ENCODE data around the gene RBM10. TPM values are rescaled to one million over a fixed set of nuclear protein-coding genes. Genes with fewer than 3 reads are reported as not detected.

Gene RBM10
- total and polyA plus RNA-seq, 2 donors (not counting 1 experiment from before 2014, with no cell fraction given) = 14.9 to 50.0 TPM

GRCh38 chrX:47158781-47159180, 13.8 kb downstream of the RBM10 start:
- TF ChIP-seq, protein P1, sequence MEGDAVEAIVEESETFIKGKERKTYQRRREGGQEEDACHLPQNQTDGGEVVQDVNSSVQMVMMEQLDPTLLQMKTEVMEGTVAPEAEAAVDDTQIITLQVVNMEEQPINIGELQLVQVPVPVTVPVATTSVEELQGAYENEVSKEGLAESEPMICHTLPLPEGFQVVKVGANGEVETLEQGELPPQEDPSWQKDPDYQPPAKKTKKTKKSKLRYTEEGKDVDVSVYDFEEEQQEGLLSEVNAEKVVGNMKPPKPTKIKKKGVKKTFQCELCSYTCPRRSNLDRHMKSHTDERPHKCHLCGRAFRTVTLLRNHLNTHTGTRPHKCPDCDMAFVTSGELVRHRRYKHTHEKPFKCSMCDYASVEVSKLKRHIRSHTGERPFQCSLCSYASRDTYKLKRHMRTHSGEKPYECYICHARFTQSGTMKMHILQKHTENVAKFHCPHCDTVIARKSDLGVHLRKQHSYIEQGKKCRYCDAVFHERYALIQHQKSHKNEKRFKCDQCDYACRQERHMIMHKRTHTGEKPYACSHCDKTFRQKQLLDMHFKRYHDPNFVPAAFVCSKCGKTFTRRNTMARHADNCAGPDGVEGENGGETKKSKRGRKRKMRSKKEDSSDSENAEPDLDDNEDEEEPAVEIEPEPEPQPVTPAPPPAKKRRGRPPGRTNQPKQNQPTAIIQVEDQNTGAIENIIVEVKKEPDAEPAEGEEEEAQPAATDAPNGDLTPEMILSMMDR (conservative IDR thresholded peaks at IDR 0.05 in 1 of 2, IDR thresholded peaks at IDR 0.05 in 1 of 2; ENCODE audit: low read depth in 1 of 2, low read length in 2 of 2) = no peak
- no peak for TF ChIP-seq EZH2 (IDR thresholded peaks at IDR 0.05; ENCODE audit: low read length, missing control alignments)
- H3K36me3 ChIP-seq (ENCODE audit: control insufficient read depth, insufficient read depth, low read length) = peaks cover 7% of the 10 kb centered on the region
- no peaks in the 10 kb centered on the region for H4K20me1 ChIP-seq (ENCODE audit: control insufficient read depth, extremely low read depth, insufficient read depth, low read length)
- H3K4me2 ChIP-seq (ENCODE audit: extremely low read depth, insufficient read depth, low read length) = no peak overlapping the region
- no peak for DNase-seq (ENCODE audit: low read depth in 2 of 2)
- no peaks in the 10 kb centered on the region for H3K27me3 ChIP-seq (ENCODE audit: control insufficient read depth, insufficient read depth, low read length)
- no peak overlapping the region for H2AFZ ChIP-seq (ENCODE audit: low read length)
- H3K27ac ChIP-seq (ENCODE audit: insufficient read depth, low read length) = no peak overlapping the region
- no peaks in the 10 kb centered on the region for H3K4me1 ChIP-seq (ENCODE audit: control insufficient read depth, extremely low read depth, insufficient read depth, low read length)
- peaks cover 52% of the 10 kb centered on the region for H3K79me2 ChIP-seq (ENCODE audit: control insufficient read depth, insufficient read depth, low read length)
- no peaks in the 10 kb centered on the region for H3K9me3 ChIP-seq (ENCODE audit: control insufficient read depth, insufficient read depth, low read depth, low read length)
- no peak overlapping the region for H3K9ac ChIP-seq (ENCODE audit: insufficient read depth, low read length)
- H3K4me3 ChIP-seq (replicated peaks in 1 of 4; ENCODE audit: control extremely low read depth in 1 of 4, insufficient read depth in 1 of 4, low read depth in 3 of 4, low read length in 4 of 4) = no peak overlapping the region

GRCh38 chrX:47160781-47161180, 15.8 kb downstream of the RBM10 start:
- peaks cover 7% of the 10 kb centered on the region for H3K36me3 ChIP-seq (ENCODE audit: control insufficient read depth, insufficient read depth, low read length)
- H3K9me3 ChIP-seq (ENCODE audit: control insufficient read depth, insufficient read depth, low read depth, low read length) = no peaks in the 10 kb centered on the region
- H3K27me3 ChIP-seq (ENCODE audit: control insufficient read depth, insufficient read depth, low read length) = no peaks in the 10 kb centered on the region
- H3K4me1 ChIP-seq (ENCODE audit: control insufficient read depth, extremely low read depth, insufficient read depth, low read length) = no peaks in the 10 kb centered on the region
- TF ChIP-seq, protein P1 (conservative IDR thresholded peaks at IDR 0.05 in 1 of 2, IDR thresholded peaks at IDR 0.05 in 1 of 2; ENCODE audit: low read depth in 1 of 2, low read length in 2 of 2) = no peak
- no peak for TF ChIP-seq EZH2 (IDR thresholded peaks at IDR 0.05; ENCODE audit: low read length, missing control alignments)
- peaks cover 48% of the 10 kb centered on the region for H3K79me2 ChIP-seq (ENCODE audit: control insufficient read depth, insufficient read depth, low read length)
- no peak overlapping the region for H2AFZ ChIP-seq (ENCODE audit: low read length)
- no peaks in the 10 kb centered on the region for H4K20me1 ChIP-seq (ENCODE audit: control insufficient read depth, extremely low read depth, insufficient read depth, low read length)
- no peak overlapping the region for H3K27ac ChIP-seq (ENCODE audit: insufficient read depth, low read length)
- DNase-seq (ENCODE audit: low read depth in 2 of 2) = no peak
- H3K9ac ChIP-seq (ENCODE audit: insufficient read depth, low read length) = no peak overlapping the region
- no peak overlapping the region for H3K4me2 ChIP-seq (ENCODE audit: extremely low read depth, insufficient read depth, low read length)
- no peak overlapping the region for H3K4me3 ChIP-seq (replicated peaks in 1 of 4; ENCODE audit: control extremely low read depth in 1 of 4, insufficient read depth in 1 of 4, low read depth in 3 of 4, low read length in 4 of 4)

GRCh38 chrX:47162927-47163583, 18.0 kb downstream of the RBM10 start:
- Histone ChIP-seq H3K27me3 (ENCODE audit: control insufficient read depth, insufficient read depth, low read length) (no peaks in the 10 kb centered on the region), H3K79me2 (ENCODE audit: control insufficient read depth, insufficient read depth, low read length) (peaks cover 33% of the 10 kb centered on the region), H2AFZ (ENCODE audit: low read length) (no peak overlapping the region), H3K4me1 (ENCODE audit: control insufficient read depth, extremely low read depth, insufficient read depth, low read length) (no peaks in the 10 kb centered on the region), H3K4me3 (replicated peaks in 1 of 4; ENCODE audit: control extremely low read depth in 1 of 4, insufficient read depth in 1 of 4, low read depth in 3 of 4, low read length in 4 of 4) (no peak overlapping the region), H3K36me3 (ENCODE audit: control insufficient read depth, insufficient read depth, low read length) (no peaks in the 10 kb centered on the region), H3K9me3 (ENCODE audit: control insufficient read depth, insufficient read depth, low read depth, low read length) (no peaks in the 10 kb centered on the region), H3K9ac (ENCODE audit: insufficient read depth, low read length) (no peak overlapping the region), H3K4me2 (ENCODE audit: extremely low read depth, insufficient read depth, low read length) (no peak overlapping the region), H3K27ac (ENCODE audit: insufficient read depth, low read length) (no peak overlapping the region), H4K20me1 (ENCODE audit: control insufficient read depth, extremely low read depth, insufficient read depth, low read length) (no peaks in the 10 kb centered on the region)
- no peak for TF ChIP-seq EZH2 (IDR thresholded peaks at IDR 0.05; ENCODE audit: low read length, missing control alignments)
- TF ChIP-seq, protein P1 (conservative IDR thresholded peaks at IDR 0.05 in 1 of 2, IDR thresholded peaks at IDR 0.05 in 1 of 2; ENCODE audit: low read depth in 1 of 2, low read length in 2 of 2) = no peak
- no peak for DNase-seq (ENCODE audit: low read depth in 2 of 2)

All from fibroblast of lung (primary cell).